Spleen (tissue), 7 donors: ENCODE measurements around the gene STK38.

ENCODE experiments used
- POLR2A ChIP-seq, 3 donors: fragments of 450-650 bp; IDR thresholded peaks; one replicate each; pipeline ENCODE4 v1.5.1; 2017; ENCODE audit warnings: antibody characterized with exemption in 3 of 3, mild to moderate bottlenecking in 1 of 3
- TF ChIP-seq, protein P1 (sequence below), 11 experiments: fragments of 200-600 bp in 7 of 11; fragments of 450-650 bp in 4 of 11; sonication (generic) in 4 of 11; IDR thresholded peaks in 8 of 11; conservative IDR thresholded peaks in 3 of 11; 1 replicate in 7 of 11; 2 replicates in 4 of 11; pipeline versions ENCODE4 v1.4.0 to v1.8.0; 2016 to 2021; ENCODE audit warnings: antibody characterized with exemption in 11 of 11, inconsistent platforms in 4 of 11, mild to moderate bottlenecking in 1 of 11
- donor health status: DM: no; HTN: no; CAD: no; lungs with moderate emphysema.
- donor health status: DM: no; HTN: no; CAD: no.
- donor health status: DM: no; HTN: no; CAD: no.

DNA sequence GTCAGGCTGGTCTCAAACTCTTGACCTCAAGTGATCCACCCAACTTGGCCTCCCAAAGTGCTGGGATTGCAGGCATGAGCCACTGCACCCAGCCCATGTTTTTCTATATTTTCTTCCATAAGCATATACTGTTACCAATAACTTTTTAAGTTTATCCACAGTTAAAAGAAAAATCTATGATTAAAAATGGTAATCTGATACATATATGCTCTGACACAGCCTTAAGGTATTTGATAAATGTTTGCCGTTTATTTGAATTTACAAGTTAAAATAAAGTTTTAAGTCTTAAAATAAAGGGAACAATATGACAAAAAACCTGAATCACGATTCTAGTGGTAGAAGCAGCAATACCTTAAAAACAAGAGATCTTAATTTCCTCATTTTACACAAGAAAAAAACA, 5.2 kb downstream of the STK38 start:
- no peak for TF ChIP-seq POLR2A (IDR thresholded peaks at IDR 0.05)
- TF ChIP-seq, protein P1, sequence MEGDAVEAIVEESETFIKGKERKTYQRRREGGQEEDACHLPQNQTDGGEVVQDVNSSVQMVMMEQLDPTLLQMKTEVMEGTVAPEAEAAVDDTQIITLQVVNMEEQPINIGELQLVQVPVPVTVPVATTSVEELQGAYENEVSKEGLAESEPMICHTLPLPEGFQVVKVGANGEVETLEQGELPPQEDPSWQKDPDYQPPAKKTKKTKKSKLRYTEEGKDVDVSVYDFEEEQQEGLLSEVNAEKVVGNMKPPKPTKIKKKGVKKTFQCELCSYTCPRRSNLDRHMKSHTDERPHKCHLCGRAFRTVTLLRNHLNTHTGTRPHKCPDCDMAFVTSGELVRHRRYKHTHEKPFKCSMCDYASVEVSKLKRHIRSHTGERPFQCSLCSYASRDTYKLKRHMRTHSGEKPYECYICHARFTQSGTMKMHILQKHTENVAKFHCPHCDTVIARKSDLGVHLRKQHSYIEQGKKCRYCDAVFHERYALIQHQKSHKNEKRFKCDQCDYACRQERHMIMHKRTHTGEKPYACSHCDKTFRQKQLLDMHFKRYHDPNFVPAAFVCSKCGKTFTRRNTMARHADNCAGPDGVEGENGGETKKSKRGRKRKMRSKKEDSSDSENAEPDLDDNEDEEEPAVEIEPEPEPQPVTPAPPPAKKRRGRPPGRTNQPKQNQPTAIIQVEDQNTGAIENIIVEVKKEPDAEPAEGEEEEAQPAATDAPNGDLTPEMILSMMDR (IDR thresholded peaks at IDR 0.05 in 8 of 11, conservative IDR thresholded peaks at IDR 0.05 in 3 of 11): no peak
